NCI-H1417 treated with DMSO at 0.1 percent for 48 hours (cell line): ENCODE measurements around the gene MS4A4E.
"Not testable (repeated sequence)": the region's sequence is repeated elsewhere in the genome, so short reads cannot be mapped to it uniquely, and the experiment has no call there.

Experiments
- DNase-seq: peaks from one replicate; lab custom pipeline; 2025; lab: John Stamatoyannopoulos, UW

The MS4A4E gene

DNA sequence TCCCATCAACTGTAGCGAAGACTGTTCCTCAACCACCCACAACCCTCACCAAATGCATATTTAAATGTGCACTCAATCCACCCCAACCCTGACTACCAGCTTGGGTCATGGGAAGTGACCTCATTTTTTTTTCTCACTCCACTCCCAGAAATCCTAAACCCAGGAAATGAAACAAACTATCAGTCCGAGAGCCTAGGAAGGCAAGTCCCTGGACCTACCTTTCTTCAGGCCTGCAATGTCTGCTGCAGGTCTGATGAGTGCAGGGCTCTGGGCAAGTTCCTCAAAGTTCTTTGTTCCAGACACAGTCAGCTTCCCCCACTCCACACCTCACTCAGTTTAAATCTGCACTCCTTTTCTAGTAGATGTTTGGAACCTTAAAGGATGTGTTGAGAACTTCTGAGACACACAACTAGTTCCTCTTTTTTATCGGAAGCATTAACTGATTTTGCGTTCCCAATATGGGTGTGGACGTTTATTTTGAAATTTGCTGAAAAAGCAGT, at the start of gene MS4A4E:
MS4A4E (minus strand) TSS at position 398 of the 500 bp plus-strand sequence. CDS start 13,082 bp downstream, outside the sequence.
- DNase-seq: no peak

DNA sequence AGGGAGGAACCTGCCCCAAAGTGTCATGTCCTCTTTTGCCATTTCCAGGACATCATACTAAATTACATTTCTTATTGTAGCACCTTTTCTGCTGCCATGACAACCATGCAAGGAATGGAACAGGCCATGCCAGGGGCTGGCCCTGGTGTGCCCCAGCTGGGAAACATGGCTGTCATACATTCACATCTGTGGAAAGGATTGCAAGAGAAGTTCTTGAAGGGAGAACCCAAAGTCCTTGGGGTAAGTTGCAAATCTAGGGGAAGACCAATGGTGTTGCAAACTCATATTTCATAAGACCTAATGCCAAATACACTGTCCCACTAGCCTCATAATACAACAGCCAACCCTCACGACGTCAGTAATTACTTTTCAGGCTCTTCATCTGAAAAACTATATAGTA, 49.2 kb upstream of the MS4A4E start:
- no peak for DNase-seq

DNA sequence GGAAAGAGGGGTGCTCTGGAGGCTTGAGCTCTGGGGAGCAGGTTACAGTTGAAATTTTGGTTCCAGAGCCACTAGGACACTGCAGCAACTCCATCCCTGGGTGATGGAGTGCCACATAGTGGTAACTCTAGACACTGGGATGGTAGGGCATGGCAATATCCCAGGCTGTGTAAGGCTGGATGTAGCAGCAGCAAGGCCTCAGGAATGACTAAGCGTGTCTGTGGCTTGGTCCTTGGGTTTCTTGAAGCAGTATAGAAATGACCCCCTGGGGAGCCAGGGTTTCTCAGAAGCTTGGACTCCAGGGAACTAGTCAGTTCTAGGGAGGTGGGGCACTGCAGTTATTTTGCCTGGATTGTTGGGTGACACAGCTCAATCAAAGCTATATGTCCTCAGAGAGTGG, 45.6 kb upstream of the MS4A4E start:
- no peak for DNase-seq

DNA sequence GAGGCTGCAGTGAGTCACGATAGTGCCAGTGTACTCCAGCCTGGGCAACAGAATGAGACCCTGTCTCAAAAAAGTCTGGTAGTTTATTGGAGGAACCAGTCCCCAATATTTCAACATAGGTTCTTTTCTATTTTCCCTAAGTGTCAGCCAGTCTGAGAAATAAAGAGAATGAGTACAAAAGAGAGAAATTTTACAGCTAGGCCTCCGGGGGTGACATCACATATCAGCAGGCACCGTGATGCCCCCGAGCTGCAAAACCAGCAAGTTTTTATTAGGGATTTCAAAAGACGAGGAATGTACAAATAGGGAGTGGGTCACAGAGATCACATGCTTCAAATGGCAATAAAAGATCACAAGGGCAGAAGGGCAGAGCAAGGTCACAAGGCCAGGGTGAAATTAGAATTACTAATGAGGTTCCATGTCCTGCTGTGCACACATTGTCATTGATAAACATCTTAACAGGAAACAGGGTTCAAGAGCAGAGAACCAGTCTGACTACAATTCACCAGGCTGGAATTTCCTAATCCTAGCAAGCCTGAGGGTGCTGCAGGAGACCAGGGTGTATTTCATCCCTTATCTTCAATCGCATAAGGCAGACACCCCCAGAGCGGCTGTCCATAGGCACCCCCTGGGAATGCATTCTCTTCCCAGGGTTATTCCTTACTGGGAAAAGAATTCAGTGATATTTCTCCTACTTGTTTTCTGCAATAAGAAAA, 42.6 kb upstream of the MS4A4E start:
- not testable (repeated sequence) for DNase-seq

DNA sequence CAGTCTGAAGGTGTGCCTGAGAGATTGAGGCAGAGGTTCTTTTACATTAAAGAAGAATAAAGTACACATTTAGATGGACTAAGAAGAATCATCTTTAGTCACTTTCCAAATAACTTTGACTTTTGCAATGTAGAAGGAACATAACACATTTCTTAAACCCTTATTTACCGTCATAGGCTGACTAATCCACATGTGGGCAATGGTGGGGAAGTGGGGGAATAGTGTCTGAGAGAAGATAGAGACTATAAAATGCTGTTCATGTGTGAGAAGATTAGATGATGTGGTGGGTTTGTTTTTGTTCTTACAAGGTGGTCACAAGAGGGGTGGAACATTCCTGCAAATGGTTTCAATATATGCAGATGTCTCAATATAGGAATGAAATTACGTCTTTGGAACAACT, 39.3 kb upstream of the MS4A4E start:
- DNase-seq: no peak

DNA sequence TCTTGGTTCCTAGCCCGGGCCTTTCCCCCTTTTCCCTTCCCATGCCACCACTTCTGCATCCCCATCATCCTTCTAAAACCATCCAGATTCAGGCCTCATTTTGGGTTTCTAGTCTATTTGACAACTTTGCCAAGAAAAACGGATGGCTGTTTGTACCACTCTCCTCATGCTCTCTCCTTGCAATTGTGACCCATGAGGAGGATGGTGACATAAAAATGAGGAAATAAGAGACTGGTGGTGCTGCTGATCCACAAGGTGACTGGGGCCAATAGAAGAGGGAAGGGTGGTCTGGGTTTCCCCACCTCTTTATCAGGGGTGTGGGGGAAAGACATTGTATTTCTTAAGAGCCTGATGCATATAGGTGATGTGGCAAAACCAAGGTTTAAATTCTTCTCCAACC, 38.5 kb upstream of the MS4A4E start:
- no peak for DNase-seq

DNA sequence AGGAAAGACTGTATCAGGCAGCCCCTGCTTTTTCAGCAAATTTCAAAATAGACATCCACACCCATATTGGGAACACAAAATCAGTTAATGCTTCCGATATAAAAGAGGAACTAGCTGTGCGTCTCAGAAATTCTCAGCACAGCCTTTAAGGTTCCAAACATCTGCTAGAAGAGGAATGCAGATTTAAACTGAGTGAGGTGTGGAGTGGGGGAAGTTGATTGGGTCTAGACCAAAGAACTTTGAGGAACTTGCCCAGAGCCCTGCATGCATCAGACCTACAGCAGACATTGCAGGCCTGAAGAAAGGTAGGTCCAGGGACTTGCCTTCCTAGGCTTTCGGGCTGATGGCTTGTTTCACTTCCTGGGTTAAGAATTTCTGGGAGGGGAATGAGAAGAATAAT, 37.5 kb upstream of the MS4A4E start, which contains the start of gene MS4A4A:
MS4A4A (plus strand) TSS at position 255 of the 400 bp plus-strand sequence; CDS start at position 265, 10 bp downstream.
- no peak for DNase-seq

DNA sequence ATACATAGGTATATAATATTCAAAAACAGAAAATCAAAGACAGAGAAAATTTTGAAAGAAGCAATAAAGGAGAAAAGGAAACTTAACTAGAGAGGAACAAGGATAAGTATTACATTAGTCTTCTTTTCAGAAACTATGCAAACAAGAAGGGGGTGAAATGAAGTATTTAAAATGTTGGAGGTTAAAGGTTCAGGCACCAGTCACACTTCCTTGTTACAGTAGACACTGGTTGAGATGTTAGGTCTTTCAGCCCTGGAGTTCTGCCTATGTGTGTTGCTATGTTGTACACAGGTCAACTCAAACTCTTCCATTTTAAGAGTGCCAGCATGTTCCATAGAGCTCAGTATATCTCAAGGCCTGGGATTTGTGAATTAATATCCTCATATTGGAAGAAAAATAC, 31.5 kb upstream of the MS4A4E start:
- DNase-seq: no peak

DNA sequence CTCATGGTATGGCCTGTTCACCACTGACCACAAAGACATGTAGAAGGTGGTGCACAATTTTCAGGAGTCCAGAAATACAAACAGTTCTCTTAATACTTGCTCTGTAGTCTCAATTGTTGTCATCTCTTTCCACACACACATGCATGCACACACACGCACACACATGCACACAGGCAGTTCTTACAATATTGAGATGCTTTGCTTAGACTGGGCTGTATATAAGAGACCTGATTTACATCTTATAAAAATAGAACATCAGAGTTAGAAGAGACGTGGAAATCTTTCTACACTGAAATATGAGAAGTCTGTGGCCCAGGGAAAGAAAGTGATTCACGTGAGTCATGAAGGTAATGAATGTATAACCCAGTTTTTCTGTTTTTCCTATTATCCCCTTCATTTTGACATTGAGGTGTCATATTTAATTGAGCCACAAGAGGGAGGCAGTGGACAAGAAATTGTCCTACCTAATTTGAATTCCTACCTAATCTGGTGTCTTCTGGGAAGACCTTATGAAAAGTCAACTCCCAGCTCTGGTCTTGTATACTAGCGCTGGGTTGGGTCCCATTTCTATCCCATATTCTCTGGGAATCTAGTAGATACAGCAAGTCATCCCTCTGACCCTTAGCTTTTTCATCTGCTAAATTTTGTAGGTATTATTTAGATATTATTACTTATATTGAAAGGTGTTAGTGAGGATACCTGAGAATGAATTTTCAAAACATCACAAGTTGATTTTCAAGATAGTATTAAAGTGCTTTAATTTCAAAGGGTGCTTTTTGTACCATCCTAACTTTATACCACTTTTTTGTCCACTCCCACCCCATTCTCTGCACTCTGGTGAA, 22.7 kb upstream of the MS4A4E start:
- DNase-seq: no peak

DNA sequence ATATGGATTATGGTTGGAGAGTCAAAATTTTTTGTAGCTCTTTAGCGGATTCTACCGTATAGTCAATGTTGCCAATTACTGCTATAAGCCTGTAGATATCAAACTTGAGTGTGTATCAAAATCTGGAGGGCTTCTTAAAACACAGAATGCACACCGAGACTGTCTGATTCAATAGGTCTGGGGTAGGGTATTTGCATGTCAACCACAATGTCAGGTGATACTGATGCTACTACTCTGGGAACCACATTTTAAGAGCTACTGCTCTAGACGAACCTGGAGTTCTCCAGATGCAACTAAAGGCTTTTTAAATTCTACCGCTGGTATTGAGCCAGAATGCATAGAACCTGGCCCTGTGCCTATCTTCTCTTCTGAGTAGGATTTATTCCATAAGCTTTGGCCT, 21.7 kb upstream of the MS4A4E start:
- no peak for DNase-seq

DNA sequence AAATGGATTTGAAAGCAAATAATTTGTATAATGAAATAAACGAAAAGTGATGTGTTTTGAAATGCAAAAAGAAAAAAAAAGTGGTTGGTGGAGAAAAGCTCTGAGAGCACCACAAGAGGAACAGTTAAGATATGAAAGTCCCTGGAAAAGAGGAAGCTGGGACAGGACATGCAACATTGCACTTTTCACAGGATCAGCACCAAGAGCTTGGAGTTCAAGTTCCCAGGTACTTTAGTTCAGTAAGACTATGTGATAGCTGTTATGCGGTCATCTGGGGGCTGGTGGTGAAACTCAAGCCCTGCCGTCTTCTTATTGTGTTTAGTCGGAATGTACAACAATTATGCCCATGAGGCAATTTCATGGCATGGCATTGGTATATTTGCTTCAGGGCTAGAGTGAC, 20.5 kb upstream of the MS4A4E start:
- no peak for DNase-seq

DNA sequence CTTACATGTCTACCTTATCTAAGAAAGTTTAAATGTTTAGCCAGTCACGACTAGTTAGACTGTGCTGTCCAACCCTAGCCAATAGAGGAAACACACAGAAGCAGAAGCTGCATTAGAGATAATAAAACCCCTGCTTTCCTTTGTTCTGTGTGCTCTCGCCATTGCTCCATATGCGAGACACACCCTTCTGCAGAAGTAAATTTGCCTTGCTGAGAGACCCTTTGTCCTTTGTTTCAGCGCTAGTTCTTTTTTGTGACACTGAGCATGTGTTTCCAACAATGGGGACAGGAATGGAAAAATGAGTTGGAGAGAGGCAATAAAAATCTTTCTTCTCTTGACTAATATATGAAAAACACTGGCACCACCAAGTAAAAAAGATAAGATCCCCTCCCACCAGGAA, 18.1 kb upstream of the MS4A4E start:
- no peak for DNase-seq

DNA sequence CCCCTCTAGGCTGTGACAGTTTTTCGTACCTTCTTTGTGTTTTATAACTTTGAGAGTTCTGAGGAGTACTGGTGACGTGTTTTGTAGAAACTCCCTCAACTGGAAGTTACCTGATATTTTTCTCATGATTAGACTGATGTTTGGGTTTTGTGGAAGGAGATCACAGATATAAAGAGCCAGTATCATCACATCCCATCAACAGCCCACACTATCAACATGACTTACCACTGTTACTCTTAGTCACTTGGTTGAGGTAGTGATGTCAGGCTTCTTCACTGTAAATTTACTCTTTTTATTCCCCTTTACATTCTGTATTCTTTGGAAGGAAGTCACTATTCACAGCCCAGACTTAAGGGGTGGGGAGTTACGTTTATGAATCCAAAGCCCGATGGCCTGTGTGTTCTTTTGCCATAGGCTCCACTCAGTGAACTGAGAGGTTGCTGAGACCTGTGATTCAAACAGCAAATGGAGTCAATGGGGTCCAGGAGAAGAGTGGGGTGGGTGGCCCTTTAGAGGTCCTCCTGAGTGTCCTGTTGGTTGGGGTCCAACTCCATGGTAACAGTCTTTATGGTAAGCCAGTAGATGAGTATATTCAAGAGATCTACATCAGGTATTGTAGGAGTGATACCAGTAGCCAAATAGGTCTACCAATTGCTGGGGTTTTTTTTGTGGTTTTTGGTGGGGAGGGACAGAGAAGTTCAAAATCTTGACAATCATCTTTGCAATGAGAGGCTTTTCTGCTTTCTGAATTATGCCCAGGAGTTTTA, 15.2 kb upstream of the MS4A4E start:
- no peak for DNase-seq

DNA sequence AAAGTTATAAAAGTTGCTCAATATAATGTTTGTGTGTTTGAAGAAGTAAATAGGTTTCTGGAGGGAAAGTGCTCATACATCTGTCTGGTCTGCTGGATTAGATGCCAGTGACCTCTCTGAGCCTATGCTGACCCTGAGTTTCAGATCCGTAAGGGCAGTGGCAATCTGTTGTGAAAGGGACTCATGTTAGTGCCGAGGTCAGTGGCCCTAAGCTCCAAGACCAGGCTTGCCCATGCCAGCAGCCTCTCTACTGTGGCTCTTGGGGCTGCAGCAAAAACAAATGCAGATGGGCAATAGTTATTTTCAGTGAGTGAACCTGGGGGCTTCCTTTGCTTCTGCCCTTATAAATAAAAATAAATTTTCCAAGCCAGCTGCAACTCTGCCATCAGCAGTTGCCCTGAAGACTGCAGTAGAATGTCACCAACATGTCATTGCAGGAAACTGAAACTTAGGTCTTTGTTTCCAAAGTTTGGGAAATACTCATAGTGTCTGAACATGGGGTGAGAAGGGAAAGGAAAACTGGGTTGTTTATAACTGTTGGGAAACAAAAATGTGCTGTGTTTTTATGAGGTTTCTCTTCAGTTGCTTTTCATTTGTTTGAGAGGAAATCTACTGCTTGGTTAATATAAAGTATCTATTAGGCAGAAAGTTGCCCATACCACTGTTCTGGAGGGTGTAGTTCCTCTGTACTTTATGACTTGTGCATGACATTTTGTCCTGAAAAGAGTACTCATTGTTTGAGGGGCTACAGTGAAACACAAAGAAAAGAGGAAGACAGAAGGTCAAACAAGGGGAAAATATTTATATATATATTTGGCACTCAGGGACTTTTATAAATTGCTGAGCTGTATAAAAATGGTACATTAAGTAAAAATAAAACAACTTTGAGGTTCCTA, 9.5 kb upstream of the MS4A4E start:
- no peak for DNase-seq

DNA sequence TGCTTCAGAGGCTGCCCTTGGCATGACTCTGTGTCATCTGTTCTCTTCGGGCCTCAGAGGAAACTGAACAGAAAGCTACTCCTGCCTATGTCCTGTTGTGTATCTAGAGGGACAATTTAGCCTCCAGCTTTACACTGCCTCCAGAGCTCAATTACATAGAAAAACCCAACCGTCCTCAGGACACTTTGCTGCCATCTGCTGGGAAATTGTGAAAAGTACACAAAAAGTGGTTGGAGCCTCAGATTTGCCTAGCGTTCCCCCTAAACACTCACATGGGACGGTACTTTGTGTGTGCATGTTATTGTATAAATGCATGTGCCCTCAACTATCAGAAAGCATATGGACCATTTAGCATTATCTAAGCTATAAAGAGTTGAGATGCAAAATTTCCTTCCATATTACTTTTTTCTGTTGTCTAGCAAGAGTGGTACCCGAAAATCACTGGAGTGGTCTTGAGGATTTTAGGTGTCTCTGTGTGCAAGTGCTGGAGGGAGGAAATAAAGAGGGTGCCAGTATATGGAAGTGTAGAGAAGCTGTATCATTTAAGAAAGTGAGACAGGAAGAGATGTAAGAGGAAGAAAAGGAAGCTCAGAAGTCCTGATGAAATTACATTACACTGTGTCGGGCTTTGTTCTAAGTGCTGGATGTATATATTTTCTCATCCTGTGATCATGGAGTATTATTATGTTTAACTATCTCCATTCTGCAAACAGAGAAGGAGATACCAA, 8.7 kb upstream of the MS4A4E start:
- DNase-seq: no peak

DNA sequence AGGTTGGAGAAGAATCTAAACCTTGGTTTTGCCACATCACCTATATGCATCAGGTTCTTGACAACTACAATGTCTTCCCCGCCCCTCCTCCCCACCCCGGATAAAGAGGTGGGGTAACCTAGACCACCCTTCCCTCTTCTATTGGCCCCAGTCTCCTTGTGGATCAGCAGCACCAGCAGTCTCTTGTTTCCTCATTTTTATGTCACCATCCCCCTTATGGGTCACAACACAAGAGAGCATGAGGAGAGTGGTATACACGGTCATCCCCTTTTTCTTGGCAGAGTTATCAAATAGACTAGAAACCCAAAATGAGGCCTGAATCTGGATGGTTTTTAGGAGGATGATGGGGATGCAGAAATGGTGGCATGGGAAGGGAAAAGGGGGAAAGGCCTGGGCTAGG, 1.2 kb downstream of the MS4A4E start:
- DNase-seq: no peak

DNA sequence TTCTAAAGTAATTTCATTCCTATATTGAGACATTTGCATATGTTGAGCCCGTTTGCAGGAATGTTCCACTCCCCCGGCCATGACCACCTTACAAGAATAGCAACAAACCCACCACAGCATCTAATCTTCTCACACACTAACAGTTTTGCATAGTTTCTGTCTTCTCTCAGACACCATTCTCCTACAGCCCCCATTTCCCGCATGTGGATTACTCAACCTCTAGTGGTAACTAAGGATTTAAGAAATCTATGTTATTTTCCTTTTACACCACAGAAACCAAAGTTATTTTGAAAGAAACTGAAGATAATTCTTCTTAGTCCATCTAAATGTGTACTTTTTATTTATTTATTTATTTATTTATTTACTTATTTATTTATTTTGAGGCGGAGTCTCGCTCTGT, 2.3 kb downstream of the MS4A4E start:
- no peak for DNase-seq

DNA sequence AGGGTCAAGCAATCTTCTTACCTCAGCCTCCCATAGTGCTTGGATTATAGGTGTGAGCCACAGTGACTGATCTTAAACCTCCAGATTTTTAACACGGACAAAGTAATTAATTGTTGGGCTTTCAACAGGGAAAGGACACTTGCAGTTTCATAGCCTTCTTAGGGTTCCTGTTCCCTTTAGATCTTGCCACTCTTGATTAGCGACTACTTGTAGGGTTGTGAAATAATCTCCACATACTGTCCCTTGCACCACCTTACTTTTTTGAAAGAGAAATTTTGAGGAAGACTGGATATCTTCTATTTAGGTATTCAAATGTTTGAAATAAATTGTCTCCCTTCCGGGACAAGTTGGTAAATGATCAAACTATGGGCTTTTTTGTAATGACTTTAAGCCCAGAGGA, 7.6 kb downstream of the MS4A4E start:
- DNase-seq: no peak

DNA sequence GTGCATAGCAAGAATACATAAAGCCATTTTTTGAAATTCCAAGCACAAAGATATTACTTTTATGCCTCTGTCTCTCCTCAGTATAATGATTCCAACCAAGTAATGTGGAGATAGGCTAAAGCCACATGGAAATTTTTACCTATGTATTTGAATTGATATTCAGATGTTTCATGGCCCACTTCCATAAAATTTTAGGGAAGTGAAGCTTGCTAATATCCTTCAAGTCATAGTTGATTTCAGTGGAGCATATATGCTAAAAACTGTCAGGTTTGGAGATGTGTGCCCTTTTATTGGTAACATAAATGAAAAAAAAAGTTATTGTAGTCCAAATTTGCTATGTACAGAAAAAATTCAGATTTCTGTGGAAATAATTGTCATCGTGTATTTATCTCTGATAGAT, 12.3 kb downstream of the MS4A4E start:
- DNase-seq: no peak

DNA sequence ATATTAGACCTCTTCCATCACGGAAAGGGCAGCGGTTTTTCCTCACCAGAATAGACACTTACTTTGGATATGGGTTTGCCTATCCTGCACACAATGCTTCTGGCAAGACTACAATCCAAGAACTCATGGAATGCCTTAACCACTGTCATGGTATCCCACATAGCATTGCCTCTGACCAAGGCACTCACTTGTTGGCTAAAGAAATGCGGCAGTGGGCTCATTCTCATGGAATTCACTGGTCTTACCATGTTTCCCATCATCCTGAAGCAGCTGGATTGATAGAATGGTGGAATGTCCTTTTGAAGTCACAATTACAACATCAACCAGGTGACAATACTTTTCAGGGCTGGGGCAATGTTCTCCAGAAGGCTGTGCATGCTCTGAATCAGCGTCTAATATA, 20.8 kb downstream of the MS4A4E start:
- no peak for DNase-seq

DNA sequence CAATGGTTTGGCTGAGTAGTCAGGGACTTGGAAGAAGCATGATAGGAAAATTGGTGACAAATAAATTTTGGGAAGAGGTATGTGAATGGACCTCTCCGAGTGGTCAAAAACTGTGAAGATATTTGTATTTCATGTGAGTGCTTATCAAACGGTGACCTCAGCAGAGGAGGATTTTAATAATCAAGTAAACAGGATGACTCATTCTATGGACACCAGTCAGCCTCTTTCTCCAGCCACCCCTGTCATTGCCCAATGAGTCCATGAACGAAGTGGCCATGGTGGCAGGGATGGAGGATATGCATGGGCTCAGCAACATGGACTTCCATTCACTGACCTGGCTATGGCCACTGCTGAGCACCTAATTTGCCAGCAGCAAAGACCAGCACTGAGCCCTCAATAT, 21.2 kb downstream of the MS4A4E start:
- DNase-seq: no peak
